Esophagus mucosa (tissue), 1 donor: Measurements from ENCODE around the gene FTL. TPM values are rescaled to one million over a fixed set of nuclear protein-coding genes. Genes with fewer than 3 reads are reported as not detected.
"Not testable (repeated sequence)": the region's sequence is repeated elsewhere in the genome, so short reads cannot be mapped to it uniquely, and the experiment has no call there.

ENCODE experiments used
- ATAC-seq: fragments of 200-7000 bp; cut with Tn5 transposase; one replicate; pipeline ENCODE4 v1.9.1; 2020
- total RNA-seq: library from RNA; stranded (reverse); gene quantifications from one replicate; pipeline ENCODE4 v1.2.4, GENCODE V29; 2023
- donor health status: DM: yes; HTN: yes; CAD: no.

The FTL gene
- total RNA-seq = 417 TPM

- peak; percentile 76 for ATAC-seq
These were observed at the start of gene FTL for GRCh38 chr19:48965040-48965805. Gene FTL, plus strand, starts transcription at chr19:48965309. Its CDS starts 199 bp downstream, at chr19:48965508.

GRCh38 chr19:48915757-48916156 lies 49.4 kb upstream of the FTL start:
- ATAC-seq = no peak

- no peak for ATAC-seq
These were observed 47.0 kb upstream of the FTL start for GRCh38 chr19:48918071-48918470.

- no peak for ATAC-seq
These were observed 46.3 kb upstream of the FTL start for GRCh38 chr19:48918801-48919247.

GRCh38 chr19:48919271-48919670 lies 45.8 kb upstream of the FTL start:
- not testable (repeated sequence) for ATAC-seq

GRCh38 chr19:48920949-48921348 lies 44.2 kb upstream of the FTL start:
- no peak for ATAC-seq

- no peak for ATAC-seq
These were observed 43.2 kb upstream of the FTL start for GRCh38 chr19:48921721-48922500.

- ATAC-seq = no peak
These were observed 42.3 kb upstream of the FTL start for GRCh38 chr19:48922548-48923490.

GRCh38 chr19:48925240-48925843 lies 39.8 kb upstream of the FTL start:
- ATAC-seq = peak; percentile 70

- ATAC-seq = not testable (repeated sequence)
These were observed 39.2 kb upstream of the FTL start for GRCh38 chr19:48925890-48926289.

- peak; percentile 87 for ATAC-seq
These were observed 38.2 kb upstream of the FTL start for GRCh38 chr19:48926909-48927308.

- not testable (repeated sequence) for ATAC-seq
These were observed 37.4 kb upstream of the FTL start for GRCh38 chr19:48927692-48928091.

GRCh38 chr19:48928164-48929025 lies 36.7 kb upstream of the FTL start:
- peak; percentile 41 for ATAC-seq

GRCh38 chr19:48933382-48933932 lies 31.7 kb upstream of the FTL start, which contains the start of gene DHDH:
Gene DHDH, plus strand, starts transcription at chr19:48933699. Its CDS starts 23 bp downstream, at chr19:48933722.
- ATAC-seq = peak; percentile 94

- no peak for ATAC-seq
These were observed 30.3 kb upstream of the FTL start for GRCh38 chr19:48934837-48935236.

GRCh38 chr19:48935864-48936263 lies 29.2 kb upstream of the FTL start:
- ATAC-seq = no peak

GRCh38 chr19:48938256-48938655 lies 26.9 kb upstream of the FTL start:
- ATAC-seq = no peak

GRCh38 chr19:48940902-48941301 lies 24.2 kb upstream of the FTL start:
- ATAC-seq = no peak

GRCh38 chr19:48943081-48943480 lies 22.0 kb upstream of the FTL start:
- ATAC-seq = no peak

GRCh38 chr19:48945415-48945814 lies 19.7 kb upstream of the FTL start:
- ATAC-seq = no peak

GRCh38 chr19:48945817-48946216 lies 19.3 kb upstream of the FTL start:
- ATAC-seq = no peak
